GM21360 (cell line): ENCODE data around the gene TRIM28.
"Not testable (repeated sequence)": the region's sequence is repeated elsewhere in the genome, so short reads cannot be mapped to it uniquely, and the experiment has no call there.

ENCODE experiments used
- ATAC-seq: cut with Tn5 transposase; IDR thresholded peaks from one replicate; pipeline ENCODE4 v1.9.1; 2021; ENCODE audit warnings: mild to moderate bottlenecking, moderate library complexity; ENCODE audit not compliant: unreplicated experiment

TRIM28 gene

GRCh38 chr19:58543826-58544590 is at the start of gene TRIM28:
TSS of gene TRIM28 (plus strand) at chr19:58544064. CDS start at chr19:58544758, 694 bp downstream.
- ATAC-seq: peak; percentile 83

- no peak for ATAC-seq
These were observed 46.2 kb upstream of the TRIM28 start for GRCh38 chr19:58497634-58498170.

- no peak for ATAC-seq
These were observed 45.4 kb upstream of the TRIM28 start for GRCh38 chr19:58498316-58499020.

GRCh38 chr19:58499021-58499927 is 44.6 kb upstream of the TRIM28 start:
- ATAC-seq: peak; percentile 76

GRCh38 chr19:58500242-58500641 is 43.6 kb upstream of the TRIM28 start:
- no peak for ATAC-seq

GRCh38 chr19:58507602-58508223 is 36.2 kb upstream of the TRIM28 start:
- not testable (repeated sequence) for ATAC-seq

GRCh38 chr19:58509731-58510083 is 34.2 kb upstream of the TRIM28 start:
- ATAC-seq: no peak

- no peak for ATAC-seq
These were observed 33.6 kb upstream of the TRIM28 start for GRCh38 chr19:58510084-58510862.

- ATAC-seq: no peak
These were observed 32.3 kb upstream of the TRIM28 start, which contains the start of gene SLC27A5 for GRCh38 chr19:58511353-58512208. TSS of gene SLC27A5 (minus strand) at chr19:58511992. CDS start at chr19:58511955, 37 bp downstream.

- ATAC-seq: no peak
These were observed 30.6 kb upstream of the TRIM28 start for GRCh38 chr19:58513213-58513693.

GRCh38 chr19:58513694-58514563 is 29.9 kb upstream of the TRIM28 start:
- ATAC-seq: peak; percentile 65

GRCh38 chr19:58514564-58515022 is 29.3 kb upstream of the TRIM28 start:
- no peak for ATAC-seq

- ATAC-seq: no peak
These were observed 28.6 kb upstream of the TRIM28 start for GRCh38 chr19:58515259-58515658.

- no peak for ATAC-seq
These were observed 27.5 kb upstream of the TRIM28 start for GRCh38 chr19:58516246-58516836.

- no peak for ATAC-seq
These were observed 26.7 kb upstream of the TRIM28 start for GRCh38 chr19:58516964-58517833.
